GM19193 (cell line): ENCODE results near the gene RING1.

Experiments
- POLR2A ChIP-seq: IDR thresholded peaks from 4 replicates; pipeline ENCODE4 v1.6.1; 2011; ENCODE audit not compliant: insufficient read depth, insufficient read length; ENCODE audit errors: extremely low read depth

RING1 gene

DNA sequence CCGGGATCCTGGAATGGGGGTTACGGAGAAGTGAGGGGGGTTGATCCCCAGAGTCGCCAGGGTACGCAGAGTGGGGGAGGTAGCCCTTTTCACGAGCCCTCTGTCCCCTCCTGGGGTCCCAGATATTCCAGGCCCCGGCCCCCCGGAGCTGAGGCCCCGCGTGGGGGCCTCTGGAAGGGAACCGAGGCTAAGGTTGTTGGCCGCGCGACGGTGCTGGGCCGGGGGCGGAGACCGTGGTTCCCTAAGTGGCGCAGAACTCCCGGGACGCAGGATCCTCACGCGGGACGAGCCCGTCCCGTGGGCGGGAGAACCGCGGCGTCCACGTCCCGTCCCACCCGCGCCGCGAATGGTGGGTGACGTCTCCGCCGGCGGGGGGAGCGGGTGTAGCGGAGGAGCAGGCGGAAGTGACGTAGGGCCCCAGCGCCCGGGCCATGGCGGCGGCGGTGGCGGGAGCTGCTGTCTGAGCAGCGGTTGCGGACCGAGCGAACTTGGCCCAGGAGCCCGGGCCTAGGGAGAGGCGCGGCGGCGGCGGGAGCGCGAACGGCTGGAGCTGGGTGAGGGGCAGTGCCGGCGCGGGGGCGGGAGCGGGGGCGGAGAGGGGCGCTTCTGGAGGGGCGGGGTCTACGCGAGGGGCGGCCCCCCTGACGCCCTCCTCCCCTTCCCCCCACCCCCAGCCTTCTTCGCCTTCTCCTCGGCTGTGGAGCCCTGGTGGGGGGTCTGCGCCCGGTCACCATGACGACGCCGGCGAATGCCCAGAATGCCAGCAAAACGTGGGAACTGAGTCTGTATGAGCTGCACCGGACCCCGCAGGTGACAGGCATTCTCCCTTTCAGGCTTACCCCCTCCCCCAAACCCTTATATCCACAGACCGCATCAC lies at the start of gene RING1:
Gene RING1 (plus strand): TSS at position 410 of the 877 bp plus-strand sequence. CDS start 323 bp downstream, at position 733.
- TF ChIP-seq POLR2A = peak; percentile 93

DNA sequence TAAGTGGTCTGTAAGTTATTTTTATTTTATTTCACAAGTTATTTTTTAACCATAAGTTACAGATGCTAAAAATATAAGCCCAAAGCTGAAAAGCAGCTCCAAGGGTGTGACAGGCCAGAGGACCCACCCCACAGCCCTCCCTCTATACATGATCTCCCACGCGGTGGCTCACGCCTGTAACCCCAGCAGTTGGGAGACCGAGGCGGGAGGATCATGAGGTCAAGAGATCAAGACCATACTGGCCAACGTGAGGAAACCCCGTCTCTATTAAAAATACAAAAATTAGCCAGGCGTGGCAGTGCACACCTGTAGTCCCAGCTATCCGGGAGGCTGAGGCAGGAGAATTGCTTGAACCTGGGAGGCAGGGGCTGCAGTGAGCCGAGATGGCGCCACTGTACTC lies 48.2 kb upstream of the RING1 start:
- TF ChIP-seq POLR2A = no peak

DNA sequence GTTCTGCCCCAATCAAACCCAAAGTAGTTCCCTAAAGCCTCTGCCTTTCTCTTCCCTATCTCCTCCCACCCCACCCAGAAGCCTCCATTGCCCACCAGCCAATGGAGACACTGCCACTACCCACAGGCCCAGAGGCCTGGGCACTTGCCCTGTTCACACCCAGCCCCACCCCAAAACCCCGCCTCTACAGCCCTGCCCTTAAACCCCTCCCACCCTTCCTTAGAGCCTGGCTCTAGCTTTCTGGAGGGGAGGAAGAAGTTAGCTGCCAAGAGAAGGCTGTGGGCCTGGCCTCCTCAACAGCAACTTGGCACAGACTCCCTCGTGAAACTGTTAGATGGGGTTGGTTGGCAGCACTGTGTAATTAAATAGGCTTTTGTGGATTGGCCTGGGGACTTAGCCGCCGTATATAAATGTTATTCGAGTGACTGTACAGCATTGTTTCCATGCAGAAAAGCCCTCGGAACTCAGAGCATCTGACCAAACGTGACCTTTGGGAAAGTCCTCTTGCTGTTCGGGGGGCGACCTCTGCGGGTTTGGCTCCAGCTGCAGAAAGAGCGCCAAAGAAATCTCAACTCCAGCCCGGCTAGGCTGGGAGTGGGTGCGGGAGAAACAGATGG lies 47.5 kb upstream of the RING1 start:
- no peak for TF ChIP-seq POLR2A

DNA sequence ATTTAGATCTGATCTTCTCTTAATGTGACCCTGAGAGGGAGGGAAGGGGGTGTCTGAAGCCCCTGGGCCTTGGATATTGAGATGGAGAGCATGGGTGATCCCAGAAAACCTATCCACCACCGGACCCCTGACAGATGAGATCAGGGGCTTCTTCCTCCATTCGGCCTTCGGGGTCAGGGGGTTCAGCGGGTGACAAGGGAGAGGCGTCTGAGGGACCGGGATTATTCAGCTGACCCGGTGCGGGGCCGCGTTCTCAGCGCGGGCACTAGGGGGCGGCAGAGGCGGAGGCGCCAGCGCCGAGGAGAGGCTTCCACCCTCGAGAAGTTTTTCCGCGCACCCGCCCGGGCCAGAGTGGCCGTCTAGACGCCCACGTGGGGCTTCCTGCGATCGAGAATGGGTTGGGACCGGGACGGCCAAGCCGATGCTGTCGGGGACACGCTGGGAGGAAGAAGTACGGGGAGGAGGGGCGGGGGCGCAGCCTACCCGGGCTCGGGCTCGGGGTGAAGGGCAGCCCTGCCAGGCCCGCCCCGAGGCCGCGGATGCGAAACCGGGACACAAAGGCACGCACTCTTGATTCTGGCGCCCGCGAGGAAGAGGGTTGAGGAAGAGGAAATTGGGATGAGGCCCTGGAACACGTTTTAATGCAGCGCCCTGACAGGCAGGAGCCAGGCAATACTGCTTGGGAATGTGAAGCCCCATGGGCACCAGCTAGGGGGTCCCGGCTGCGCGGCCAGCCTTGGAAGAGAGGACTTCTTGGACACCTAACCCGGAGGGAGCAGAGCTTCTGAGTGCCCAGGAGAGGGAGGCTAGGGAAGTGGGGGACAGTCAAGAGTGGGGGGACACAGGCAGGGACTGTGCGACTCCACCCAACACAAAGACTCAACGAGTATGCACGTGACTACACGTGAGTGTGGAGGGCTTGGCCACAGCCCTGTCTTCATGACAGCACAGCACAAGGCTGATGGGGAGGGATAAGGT lies 46.7 kb upstream of the RING1 start:
- no peak for TF ChIP-seq POLR2A

DNA sequence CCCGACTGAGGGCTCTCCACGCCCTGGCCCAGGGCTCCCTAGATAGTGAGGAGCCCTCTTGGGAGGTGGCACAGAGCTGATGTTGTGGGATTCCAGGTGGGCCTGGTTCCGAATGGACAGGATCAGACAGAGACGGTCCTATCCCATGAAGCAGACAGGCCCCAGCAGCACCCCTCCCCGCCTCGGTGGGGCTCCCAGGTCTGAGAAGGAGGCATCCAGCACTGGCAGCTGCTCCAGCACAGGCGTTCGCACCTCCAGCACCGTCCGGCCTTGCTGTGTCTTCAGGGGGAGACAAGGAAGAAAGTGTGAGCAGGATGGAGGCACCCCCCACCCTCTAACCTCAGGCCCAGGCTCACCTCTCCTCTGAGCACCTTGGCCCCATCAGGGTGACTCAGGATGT lies 44.8 kb upstream of the RING1 start:
- no peak for TF ChIP-seq POLR2A

DNA sequence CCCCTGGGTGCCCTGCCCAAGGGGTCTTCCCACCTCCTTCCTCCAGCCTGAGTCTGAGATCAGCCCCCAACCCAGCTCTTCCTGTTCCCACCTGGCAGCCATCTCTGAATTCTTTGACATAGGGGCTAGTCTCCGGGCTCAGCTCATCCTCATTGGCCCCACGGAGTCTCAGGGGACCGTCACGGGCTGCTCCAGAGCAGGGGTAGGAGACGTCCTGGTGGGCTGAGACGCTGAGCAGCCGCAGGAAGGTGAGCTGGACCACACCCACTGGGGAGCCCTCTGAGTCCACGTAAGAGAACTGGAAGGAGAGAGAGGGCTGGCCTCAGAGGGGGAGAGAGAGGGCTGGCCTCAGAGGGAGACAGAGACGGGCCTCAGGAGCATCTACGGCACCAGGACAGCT lies 44.1 kb upstream of the RING1 start:
- TF ChIP-seq POLR2A = no peak

DNA sequence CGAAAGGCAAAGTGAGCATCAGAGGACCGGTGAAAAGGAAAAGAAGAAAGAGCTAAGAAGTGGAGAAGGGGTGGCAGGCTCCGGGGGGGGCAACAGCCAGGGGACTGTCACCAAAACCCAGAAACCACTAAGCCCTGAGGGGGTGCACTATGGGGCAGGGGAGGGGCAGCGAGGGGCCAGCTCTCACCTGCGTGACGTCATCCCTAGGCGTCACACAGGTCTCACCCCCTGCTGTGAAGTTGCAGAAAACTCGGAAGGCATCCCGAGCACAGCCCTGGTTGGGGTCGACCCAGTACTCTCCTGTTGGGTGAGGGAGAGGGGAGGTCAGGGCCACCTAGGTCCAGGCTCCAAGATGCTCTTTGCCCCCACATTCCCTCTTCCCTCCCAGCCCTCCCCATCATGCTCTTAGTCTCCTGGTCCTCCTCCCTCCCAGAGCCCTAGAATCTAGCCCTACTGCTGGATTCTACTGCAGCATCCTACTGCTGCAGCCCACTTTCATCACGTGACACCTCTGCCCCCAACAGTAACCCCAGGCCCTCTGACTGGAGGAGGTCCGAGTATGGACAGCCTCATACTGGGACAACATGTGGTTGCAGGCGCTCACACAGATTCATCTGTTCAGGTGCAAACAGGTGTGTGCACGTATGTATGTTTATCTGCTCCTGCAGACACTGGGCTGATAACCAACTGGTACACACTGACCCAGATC lies 43.5 kb upstream of the RING1 start:
- TF ChIP-seq POLR2A = no peak

DNA sequence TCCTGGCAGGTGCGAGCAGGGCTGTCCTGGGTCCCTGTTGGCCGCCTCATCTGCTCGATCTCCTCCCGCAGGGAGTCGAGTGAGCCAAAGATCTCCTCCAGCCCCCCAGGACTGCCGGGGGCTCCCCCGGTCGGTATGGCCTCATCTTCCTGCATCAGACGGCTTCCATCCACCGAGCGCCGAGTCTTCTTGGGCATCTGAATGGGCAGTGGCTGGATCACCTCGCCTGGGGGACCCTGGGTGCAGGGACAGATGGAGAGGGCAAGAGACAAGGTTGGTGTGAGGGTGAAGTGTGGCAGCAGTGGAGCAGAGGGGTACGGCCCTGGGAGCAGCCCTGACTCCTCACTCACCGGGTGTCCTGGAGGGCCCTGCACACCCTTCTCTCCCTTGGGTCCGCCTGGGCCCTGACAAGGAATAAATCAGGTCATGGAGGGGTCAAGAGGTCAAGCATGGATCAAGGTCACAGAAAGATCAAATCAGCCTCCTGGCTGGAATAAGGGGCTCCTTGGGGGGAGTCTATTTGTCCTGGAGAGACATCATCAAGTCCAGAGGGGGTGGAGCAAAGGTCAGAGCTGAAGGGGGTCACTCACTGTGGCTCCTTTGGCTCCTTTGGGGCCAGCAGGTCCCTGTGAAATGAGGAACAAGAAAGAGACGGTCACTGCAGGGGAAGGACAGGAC lies 42.6 kb upstream of the RING1 start:
- no peak for TF ChIP-seq POLR2A

DNA sequence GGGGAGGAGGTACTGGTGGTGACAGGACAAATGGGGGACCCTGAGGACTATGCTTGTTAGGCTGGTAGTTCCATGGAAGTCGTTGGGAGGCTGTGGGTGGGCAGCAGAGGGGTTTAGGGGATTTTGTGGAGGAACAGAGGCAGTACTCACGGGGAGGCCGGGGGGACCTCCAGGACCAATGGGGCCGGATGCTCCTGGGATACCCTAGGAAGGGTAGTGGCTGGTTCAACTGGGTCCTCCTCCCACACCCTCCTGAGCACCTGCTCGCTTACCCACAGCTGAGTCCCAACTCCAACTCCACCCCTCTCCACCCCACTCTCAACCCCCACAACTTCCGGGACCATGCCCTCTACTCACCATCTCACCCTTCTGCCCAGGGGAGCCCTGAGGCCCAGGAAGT lies 41.9 kb upstream of the RING1 start:
- no peak for TF ChIP-seq POLR2A

DNA sequence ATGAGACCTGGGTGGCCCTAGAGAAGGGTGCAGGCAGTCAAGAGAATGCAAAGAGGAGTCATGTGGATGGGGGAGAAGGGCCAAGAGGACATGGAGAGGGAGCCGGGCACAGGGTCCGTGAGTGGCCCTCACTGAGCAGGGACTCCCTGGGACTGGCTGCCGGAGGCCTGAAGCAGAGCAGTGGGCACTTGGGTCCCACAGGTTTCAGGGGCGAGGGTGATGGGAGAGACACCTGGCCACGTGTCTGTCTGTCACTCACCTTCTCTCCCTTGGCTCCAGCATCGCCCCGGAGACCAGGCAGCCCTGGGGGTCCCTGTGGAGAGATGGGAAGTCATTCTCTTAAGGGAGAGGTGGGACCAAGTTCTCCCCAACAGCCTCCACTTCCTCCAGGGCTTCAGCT lies 41.5 kb upstream of the RING1 start:
- TF ChIP-seq POLR2A = no peak

DNA sequence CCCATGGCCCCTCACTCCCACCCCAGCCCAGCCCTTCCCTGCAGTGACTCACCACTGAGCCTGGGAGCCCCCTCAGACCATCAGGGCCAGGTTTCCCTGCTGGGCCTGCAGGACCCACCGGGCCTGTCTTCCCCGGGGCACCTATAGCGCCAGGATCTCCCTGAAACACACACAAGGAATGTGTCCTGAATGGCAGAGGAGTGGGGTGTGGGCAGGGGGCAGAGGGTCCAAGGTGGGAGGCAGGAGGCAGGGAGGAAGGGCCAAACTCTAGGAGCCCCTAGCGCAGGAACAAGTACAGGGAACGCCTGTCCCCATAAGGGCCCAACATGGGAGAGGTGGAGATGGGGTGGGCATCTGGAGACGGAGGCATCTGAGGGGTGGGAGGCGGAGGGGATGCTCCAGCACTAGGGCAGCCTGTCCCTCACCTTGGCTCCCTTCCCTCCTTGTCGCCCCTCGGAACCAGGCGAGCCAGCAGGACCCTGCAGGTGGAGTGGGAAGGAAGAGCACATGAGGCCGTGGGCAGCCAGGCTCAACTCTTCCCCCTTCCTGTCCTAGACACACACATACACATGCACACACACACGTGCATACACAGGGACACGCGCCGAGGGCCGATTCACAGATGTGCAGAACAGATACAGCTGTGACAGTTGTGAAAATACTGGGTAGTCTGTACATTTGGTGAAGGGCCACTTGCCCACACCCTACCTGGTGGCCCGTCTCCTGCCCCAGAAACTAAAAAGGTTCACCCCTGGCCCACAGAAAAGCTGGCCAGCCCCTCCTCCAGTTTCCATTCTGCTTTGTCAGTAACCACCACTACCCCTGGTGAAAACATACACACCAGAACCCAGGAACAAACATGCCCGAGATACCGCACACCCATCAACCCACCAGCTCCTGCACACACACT lies 40.7 kb upstream of the RING1 start:
- no peak for TF ChIP-seq POLR2A

DNA sequence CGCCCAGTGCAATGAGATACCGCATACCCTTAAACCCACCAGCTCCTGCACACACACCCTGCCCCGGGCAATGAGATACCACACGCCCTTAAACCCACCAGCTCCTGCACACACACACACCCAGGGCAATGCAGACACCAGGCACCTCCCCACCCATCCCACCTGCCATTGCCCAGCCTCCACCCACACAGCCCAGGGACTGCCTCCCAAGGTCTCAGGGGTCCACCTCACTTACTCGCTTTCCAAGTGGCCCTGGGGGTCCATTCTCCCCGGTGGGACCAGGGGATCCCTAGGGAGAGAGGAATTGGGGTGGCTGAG lies 40.1 kb upstream of the RING1 start:
- TF ChIP-seq POLR2A = no peak

DNA sequence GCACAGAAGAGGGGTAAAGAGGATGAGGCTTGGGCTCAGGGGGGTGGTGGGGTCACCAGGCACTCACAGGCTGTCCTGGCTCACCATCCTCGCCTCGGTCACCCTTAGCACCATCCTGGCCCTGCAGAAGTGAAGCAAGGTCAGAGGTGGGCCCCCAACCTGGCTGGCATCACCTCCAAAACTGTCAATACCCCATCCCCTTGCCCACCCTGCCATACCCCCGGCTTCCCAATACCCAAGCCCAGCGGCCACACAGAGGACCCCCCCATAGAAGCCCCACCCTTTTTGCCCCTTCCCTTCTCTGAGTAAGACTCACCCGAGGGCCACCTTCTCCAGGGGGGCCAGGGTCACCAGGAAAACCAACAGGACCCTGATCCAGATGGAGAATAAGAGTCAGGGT lies 39.7 kb upstream of the RING1 start:
- no peak for TF ChIP-seq POLR2A
